Right renal cortex interstitium (tissue), 3 donors: ENCODE results near the gene NCMAP. TPM values are rescaled to one million over a fixed set of nuclear protein-coding genes. Genes with fewer than 3 reads are reported as not detected.

Experiments used
- polyA plus RNA-seq, 3 donors: library from polyadenylated mRNA; unstranded; fragments of 120-200 nt; gene quantifications; one replicate each; pipeline ENCODE4 v1.2.1, GENCODE V29; 2013; ENCODE audit not compliant: insufficient read length in 3 of 3

Gene NCMAP
- polyA plus RNA-seq, 3 donors = 0.58 to 0.87 (median 0.71) TPM

Other genes starting within 250 kb of the NCMAP start
- gene GRHL3, start 236.7 kb upstream of the NCMAP start, polyA plus RNA-seq = 1 to 10 TPM in 2 of 3 donors, under 1 TPM in 1; 0.98 to 5.6 (median 3.6) TPM
- gene STPG1, start 142.3 kb upstream of the NCMAP start, polyA plus RNA-seq = 10 to 100 TPM; 11.3 to 13.4 (median 12.4) TPM
- 10 to 100 TPM; 21.5 to 24.3 (median 23.1) TPM for gene NIPAL3, start 140.3 kb upstream of the NCMAP start, polyA plus RNA-seq
- gene RCAN3, start 53.3 kb upstream of the NCMAP start, polyA plus RNA-seq = 10 to 100 TPM in 2 of 3 donors, 1 to 10 TPM in 1; 8.6 to 10.9 (median 10.9) TPM
- 100 to 1,000 TPM; 105 to 138 (median 119) TPM for gene SRRM1, start 87.2 kb downstream of the NCMAP start, polyA plus RNA-seq
- gene CLIC4, start 189.4 kb downstream of the NCMAP start, polyA plus RNA-seq = 100 to 1,000 TPM; 189 to 210 (median 190) TPM